SK-N-SH (cell line): Measurements from ENCODE around the gene ACTR6.

Experiments used
- FOXM1 ChIP-seq: IDR thresholded peaks from 2 replicates; pipeline ENCODE4 v1.4.0; 2012; ENCODE audit warnings: low read depth, mild to moderate bottlenecking
- RCOR1 ChIP-seq: fragments of 150-350 bp; IDR thresholded peaks from 2 replicates; pipeline ENCODE4 v1.6.1; 2017; ENCODE audit warnings: antibody characterized with exemption, low read length
- SIN3A ChIP-seq: IDR thresholded peaks from 2 replicates; pipeline ENCODE4 v1.6.1; 2012; ENCODE audit warnings: low read depth, mild to moderate bottlenecking, low read length, moderate library complexity, borderline replicate concordance
- SMC3 ChIP-seq: IDR thresholded peaks from 2 replicates; pipeline ENCODE4 v1.6.1; 2012; ENCODE audit warnings: low read depth, low read length, improper control_type of control experiment
- TF ChIP-seq, protein P1 (sequence below): fragments of 200-600 bp; sonication (generic); IDR thresholded peaks from 2 replicates; pipeline ENCODE4 v1.6.1; 2017; ENCODE audit warnings: antibody characterized with exemption, mild to moderate bottlenecking, moderate library complexity
- TF ChIP-seq, protein P2 (sequence below): IDR thresholded peaks from 2 replicates; pipeline ENCODE4 v1.4.0; 2012; ENCODE audit warnings: low read depth
- TF ChIP-seq, protein P3 (sequence below): fragments of 150-350 bp; IDR thresholded peaks from 2 replicates; pipeline ENCODE4 v1.6.1; 2017; ENCODE audit warnings: antibody characterized with exemption, low read length, low read depth, borderline replicate concordance

DNA sequence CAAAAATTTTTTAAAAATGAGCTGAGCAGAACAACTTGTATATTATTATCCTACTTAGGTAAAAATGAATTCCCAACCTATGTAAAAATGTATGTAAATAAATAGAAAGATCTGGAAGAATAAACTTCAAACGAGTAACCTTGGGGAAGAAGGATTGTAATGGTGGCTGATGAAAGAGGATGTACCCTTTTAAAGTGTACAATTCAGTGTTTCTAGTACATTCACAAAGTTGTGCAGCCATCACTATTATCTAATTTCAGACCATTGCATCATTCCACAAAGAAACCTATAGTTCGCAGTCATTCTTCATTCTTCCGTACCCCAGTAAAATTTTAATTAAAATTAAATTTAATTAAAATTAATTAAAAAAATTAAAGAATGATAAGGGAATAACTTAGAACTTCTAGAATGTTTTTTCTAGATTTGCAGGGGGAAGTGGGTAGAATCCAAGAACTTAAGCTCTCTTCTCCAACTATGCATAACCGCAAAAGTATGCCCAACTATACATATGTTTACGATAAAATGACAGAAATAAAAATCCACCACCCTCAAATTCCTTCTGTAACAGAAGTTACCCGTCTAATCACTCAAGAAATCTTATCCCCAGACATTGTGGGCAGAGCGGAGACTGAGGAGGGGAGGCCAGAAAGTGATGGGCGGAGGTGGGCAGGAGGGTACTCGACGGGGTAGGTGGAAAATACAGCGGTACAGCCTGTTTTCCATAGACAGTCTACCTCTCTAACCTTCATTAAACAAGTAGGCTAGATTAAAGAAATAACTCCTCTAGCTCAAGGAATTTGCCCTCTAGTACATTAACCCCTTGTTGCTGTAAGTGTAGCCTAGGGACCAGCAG, 65.3 kb downstream of the ACTR6 start:
- TF ChIP-seq, protein P1, sequence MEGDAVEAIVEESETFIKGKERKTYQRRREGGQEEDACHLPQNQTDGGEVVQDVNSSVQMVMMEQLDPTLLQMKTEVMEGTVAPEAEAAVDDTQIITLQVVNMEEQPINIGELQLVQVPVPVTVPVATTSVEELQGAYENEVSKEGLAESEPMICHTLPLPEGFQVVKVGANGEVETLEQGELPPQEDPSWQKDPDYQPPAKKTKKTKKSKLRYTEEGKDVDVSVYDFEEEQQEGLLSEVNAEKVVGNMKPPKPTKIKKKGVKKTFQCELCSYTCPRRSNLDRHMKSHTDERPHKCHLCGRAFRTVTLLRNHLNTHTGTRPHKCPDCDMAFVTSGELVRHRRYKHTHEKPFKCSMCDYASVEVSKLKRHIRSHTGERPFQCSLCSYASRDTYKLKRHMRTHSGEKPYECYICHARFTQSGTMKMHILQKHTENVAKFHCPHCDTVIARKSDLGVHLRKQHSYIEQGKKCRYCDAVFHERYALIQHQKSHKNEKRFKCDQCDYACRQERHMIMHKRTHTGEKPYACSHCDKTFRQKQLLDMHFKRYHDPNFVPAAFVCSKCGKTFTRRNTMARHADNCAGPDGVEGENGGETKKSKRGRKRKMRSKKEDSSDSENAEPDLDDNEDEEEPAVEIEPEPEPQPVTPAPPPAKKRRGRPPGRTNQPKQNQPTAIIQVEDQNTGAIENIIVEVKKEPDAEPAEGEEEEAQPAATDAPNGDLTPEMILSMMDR, result no peak
- TF ChIP-seq RCOR1 (no peak), SIN3A (no peak), FOXM1 (no peak), SMC3 (no peak)
- TF ChIP-seq, protein P2, sequence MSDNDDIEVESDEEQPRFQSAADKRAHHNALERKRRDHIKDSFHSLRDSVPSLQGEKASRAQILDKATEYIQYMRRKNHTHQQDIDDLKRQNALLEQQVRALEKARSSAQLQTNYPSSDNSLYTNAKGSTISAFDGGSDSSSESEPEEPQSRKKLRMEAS, result no peak
- TF ChIP-seq, protein P3, sequence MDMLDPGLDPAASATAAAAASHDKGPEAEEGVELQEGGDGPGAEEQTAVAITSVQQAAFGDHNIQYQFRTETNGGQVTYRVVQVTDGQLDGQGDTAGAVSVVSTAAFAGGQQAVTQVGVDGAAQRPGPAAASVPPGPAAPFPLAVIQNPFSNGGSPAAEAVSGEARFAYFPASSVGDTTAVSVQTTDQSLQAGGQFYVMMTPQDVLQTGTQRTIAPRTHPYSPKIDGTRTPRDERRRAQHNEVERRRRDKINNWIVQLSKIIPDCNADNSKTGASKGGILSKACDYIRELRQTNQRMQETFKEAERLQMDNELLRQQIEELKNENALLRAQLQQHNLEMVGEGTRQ, result no peak
